ENCODE results near the gene ATOH8.
A peak's percentile ranks its signal among the peaks of the same experiment; 100 is the strongest.

The ATOH8 gene

GRCh38 chr2:85754313-85755095, 713 bp downstream of the ATOH8 start:
- DNase-seq (ENCODE audit: low read depth): no peak

- peak; percentile 16 for DNase-seq (ENCODE audit: low read depth)
These were observed 1.6 kb downstream of the ATOH8 start for GRCh38 chr2:85755122-85756027.

GRCh38 chr2:85756195-85756594, 2.4 kb downstream of the ATOH8 start:
- no peak for DNase-seq (ENCODE audit: low read depth)

GRCh38 chr2:85756822-85757435, 3.1 kb downstream of the ATOH8 start:
- DNase-seq (ENCODE audit: low read depth): no peak

- no peak for DNase-seq (ENCODE audit: low read depth)
These were observed 4.1 kb downstream of the ATOH8 start for GRCh38 chr2:85757860-85758259.

- DNase-seq (ENCODE audit: low read depth): no peak
These were observed 4.8 kb downstream of the ATOH8 start for GRCh38 chr2:85758361-85759256.

- no peak for DNase-seq (ENCODE audit: low read depth)
These were observed 5.4 kb downstream of the ATOH8 start for GRCh38 chr2:85759257-85759613.

- DNase-seq (ENCODE audit: low read depth): no peak
These were observed 6.6 kb downstream of the ATOH8 start for GRCh38 chr2:85760371-85760770.

- no peak for DNase-seq (ENCODE audit: low read depth)
These were observed 7.1 kb downstream of the ATOH8 start for GRCh38 chr2:85760872-85761271.

- DNase-seq (ENCODE audit: low read depth): no peak
These were observed 7.7 kb downstream of the ATOH8 start for GRCh38 chr2:85761512-85761944.

GRCh38 chr2:85761946-85762345, 8.2 kb downstream of the ATOH8 start:
- DNase-seq (ENCODE audit: low read depth): no peak

GRCh38 chr2:85763132-85763531, 9.3 kb downstream of the ATOH8 start:
- no peak for DNase-seq (ENCODE audit: low read depth)

- DNase-seq (ENCODE audit: low read depth): no peak
These were observed 10.0 kb downstream of the ATOH8 start for GRCh38 chr2:85763831-85764230.

GRCh38 chr2:85765081-85765731, 11.4 kb downstream of the ATOH8 start:
- DNase-seq (ENCODE audit: low read depth): no peak

GRCh38 chr2:85766229-85766628, 12.4 kb downstream of the ATOH8 start:
- DNase-seq (ENCODE audit: low read depth): no peak

GRCh38 chr2:85767803-85768665, 14.2 kb downstream of the ATOH8 start:
- no peak for DNase-seq (ENCODE audit: low read depth)

- DNase-seq (ENCODE audit: low read depth): no peak
These were observed 14.9 kb downstream of the ATOH8 start for GRCh38 chr2:85768713-85769112.

- DNase-seq (ENCODE audit: low read depth): no peak
These were observed 15.6 kb downstream of the ATOH8 start for GRCh38 chr2:85769236-85769982.

- DNase-seq (ENCODE audit: low read depth): no peak
These were observed 16.2 kb downstream of the ATOH8 start for GRCh38 chr2:85769983-85770362.

- DNase-seq (ENCODE audit: low read depth): no peak
These were observed 16.6 kb downstream of the ATOH8 start for GRCh38 chr2:85770369-85770768.
